Thyroid gland (tissue), 4 donors: Measurements from ENCODE around the gene YPEL5. TPM values are rescaled to one million over a fixed set of nuclear protein-coding genes. Genes with fewer than 3 reads are reported as not detected.

ENCODE experiments used
- DNase-seq, 2 donors: peaks; one replicate each; pipeline ENCODE4 v3.0.0-alpha.2; 2019
- H3K27ac ChIP-seq, 3 donors: fragments of 200-600 bp; sonication (generic); 1 replicate in 2 of 3; 2 replicates in 1 of 3; pipeline ENCODE4 v1.5.1; 2016 to 2019; ENCODE audit warnings: mild to moderate bottlenecking in 1 of 3, moderate library complexity in 1 of 3
- H3K27me3 ChIP-seq: fragments of 200-600 bp; sonication (generic); one replicate; pipeline ENCODE4 v1.5.1; 2019
- H3K36me3 ChIP-seq, 2 donors: fragments of 200-600 bp; sonication (generic); one replicate each; pipeline ENCODE4 v1.5.1; 2016 to 2019
- H3K4me1 ChIP-seq, 2 donors: fragments of 200-600 bp; sonication (generic); one replicate each; pipeline ENCODE4 v1.5.1; 2017 to 2019
- H3K4me3 ChIP-seq, 3 donors: fragments of 200-600 bp; sonication (generic); replicated peaks in 1 of 3; 1 replicate in 2 of 3; 2 replicates in 1 of 3; pipeline ENCODE4 v1.5.1; 2016; ENCODE audit warnings: mild to moderate bottlenecking in 1 of 3
- H3K9me3 ChIP-seq: fragments of 200-600 bp; sonication (generic); one replicate; pipeline ENCODE4 v1.5.1; 2017
- POLR2A ChIP-seq, 2 donors: fragments of 450-650 bp; IDR thresholded peaks; one replicate each; pipeline ENCODE4 v1.6.1; 2017; ENCODE audit warnings: antibody characterized with exemption in 2 of 2, mild to moderate bottlenecking in 2 of 2, moderate library complexity in 1 of 2
- WGBS, 2 donors: methylation state at CpG; one replicate each; pipeline ENCODE4 v1.1.5; 2017; 5-methylcytosine and 5-hydroxymethylcytosine counted together
- intact Hi-C: fragments of 100-400 bp; cut with DNase I; formaldehyde crosslinking; loops from one replicate; pipeline ENCODE4 v1.15.1; 2023
- total RNA-seq, 4 donors: library from RNA; depleted of rRNA; stranded (reverse); fragments of >200 nt; gene quantifications; one replicate each; pipeline ENCODE4 v1.2.3, GENCODE V29; 2016
- TF ChIP-seq, protein P1 (sequence below), 6 experiments: fragments of 200-600 bp in 3 of 6; fragments of 450-650 bp in 3 of 6; sonication (generic) in 3 of 6; IDR thresholded peaks; one replicate each; pipeline ENCODE4 v1.5.1; 2016 to 2019; ENCODE audit warnings: antibody characterized with exemption in 6 of 6, mild to moderate bottlenecking in 2 of 6, inconsistent platforms in 1 of 6, moderate library complexity in 1 of 6

The YPEL5 gene
- total RNA-seq, 4 donors from 2014 or later, result 74.7 to 129 (median 103) TPM

GRCh38 chr2:30127016-30127893 is 19.6 kb upstream of the YPEL5 start:
- Histone ChIP-seq H3K27me3 (no peaks in the 10 kb centered on the region), H3K27ac (no peak overlapping the region), H3K4me1 (no peaks in the 10 kb centered on the region), H3K36me3 (no peaks in the 10 kb centered on the region), H3K4me3 (no peak overlapping the region), H3K9me3 (no peaks in the 10 kb centered on the region)
- intact Hi-C loops, result no loop called here
- DNase-seq, result no peak
- TF ChIP-seq, protein P1, sequence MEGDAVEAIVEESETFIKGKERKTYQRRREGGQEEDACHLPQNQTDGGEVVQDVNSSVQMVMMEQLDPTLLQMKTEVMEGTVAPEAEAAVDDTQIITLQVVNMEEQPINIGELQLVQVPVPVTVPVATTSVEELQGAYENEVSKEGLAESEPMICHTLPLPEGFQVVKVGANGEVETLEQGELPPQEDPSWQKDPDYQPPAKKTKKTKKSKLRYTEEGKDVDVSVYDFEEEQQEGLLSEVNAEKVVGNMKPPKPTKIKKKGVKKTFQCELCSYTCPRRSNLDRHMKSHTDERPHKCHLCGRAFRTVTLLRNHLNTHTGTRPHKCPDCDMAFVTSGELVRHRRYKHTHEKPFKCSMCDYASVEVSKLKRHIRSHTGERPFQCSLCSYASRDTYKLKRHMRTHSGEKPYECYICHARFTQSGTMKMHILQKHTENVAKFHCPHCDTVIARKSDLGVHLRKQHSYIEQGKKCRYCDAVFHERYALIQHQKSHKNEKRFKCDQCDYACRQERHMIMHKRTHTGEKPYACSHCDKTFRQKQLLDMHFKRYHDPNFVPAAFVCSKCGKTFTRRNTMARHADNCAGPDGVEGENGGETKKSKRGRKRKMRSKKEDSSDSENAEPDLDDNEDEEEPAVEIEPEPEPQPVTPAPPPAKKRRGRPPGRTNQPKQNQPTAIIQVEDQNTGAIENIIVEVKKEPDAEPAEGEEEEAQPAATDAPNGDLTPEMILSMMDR (IDR thresholded peaks at IDR 0.05), result no peak
- TF ChIP-seq POLR2A (IDR thresholded peaks at IDR 0.05), result no peak
- WGBS, 2 donors, result 83 to 88% methylated on average over 9 of the region's 9 CpGs

- no peaks in the 10 kb centered on the region for H3K4me1 ChIP-seq
- 81 to 84% methylated on average over 5 of the region's 5 CpGs for WGBS, 2 donors
- TF ChIP-seq, protein P1 (IDR thresholded peaks at IDR 0.05), result no peak
- no peak for TF ChIP-seq POLR2A (IDR thresholded peaks at IDR 0.05)
- no peaks in the 10 kb centered on the region for H3K27me3 ChIP-seq
- intact Hi-C loops, result no loop called here
- no peak overlapping the region for H3K4me3 ChIP-seq
- H3K9me3 ChIP-seq, result no peaks in the 10 kb centered on the region
- H3K27ac ChIP-seq, result no peak overlapping the region
- no peaks in the 10 kb centered on the region for H3K36me3 ChIP-seq
- no peak for DNase-seq
Measured at GRCh38 chr2:30134582-30134981, 12.2 kb upstream of the YPEL5 start.

DNA sequence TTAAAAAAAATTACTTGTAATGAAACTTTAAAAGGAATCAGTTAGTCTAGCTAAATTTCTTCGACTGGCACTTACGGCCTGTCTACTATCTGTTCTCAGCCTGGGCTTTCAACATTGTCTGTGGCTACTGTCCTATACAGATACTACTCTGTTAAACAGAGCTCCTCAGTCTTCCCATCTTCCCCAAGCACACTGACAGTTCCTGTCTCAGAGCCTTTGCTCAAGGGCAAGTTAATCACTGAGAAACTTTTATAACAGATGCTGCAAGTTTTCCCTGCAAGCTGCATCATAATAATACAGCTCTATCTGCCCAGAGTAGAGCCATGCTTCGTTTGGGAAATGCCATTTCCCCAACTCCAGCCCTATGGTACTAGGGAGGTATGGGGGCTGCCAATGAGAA is 11.3 kb upstream of the YPEL5 start:
- Histone ChIP-seq H3K27ac (no peak overlapping the region), H3K9me3 (no peaks in the 10 kb centered on the region), H3K36me3 (no peaks in the 10 kb centered on the region), H3K4me1 (no peaks in the 10 kb centered on the region), H3K4me3 (no peak overlapping the region), H3K27me3 (no peaks in the 10 kb centered on the region)
- TF ChIP-seq POLR2A (IDR thresholded peaks at IDR 0.05), result no peak
- TF ChIP-seq, protein P1 (IDR thresholded peaks at IDR 0.05), result no peak
- intact Hi-C loops, result no loop called here
- WGBS, 2 donors, result 74 to 86% methylated on average over 3 of the region's 3 CpGs
- DNase-seq, result no peak

GRCh38 chr2:30136764-30137444 is 9.9 kb upstream of the YPEL5 start:
- no peak for TF ChIP-seq POLR2A (IDR thresholded peaks at IDR 0.05)
- TF ChIP-seq, protein P1 (IDR thresholded peaks at IDR 0.05), result no peak
- Histone ChIP-seq H3K27me3 (no peaks in the 10 kb centered on the region), H3K4me1 (no peaks in the 10 kb centered on the region), H3K9me3 (no peaks in the 10 kb centered on the region), H3K36me3 (no peaks in the 10 kb centered on the region), H3K4me3 (no peak overlapping the region), H3K27ac (no peak overlapping the region)
- DNase-seq, result no peak
- 72 to 87% methylated on average over 10 of the region's 10 CpGs for WGBS, 2 donors
- intact Hi-C loops, result no loop called here
